Stimulated activated CD4-positive, alpha-beta T cell treated with anti-CD3 and anti-CD28 coated beads, TNF-alpha, amount 100 ng/mL, for 4 hours (primary cell): ENCODE data around the gene ANXA9.

Experiments used
- DNase-seq, 3 experiments: peaks; one replicate each; pipeline ENCODE4 v3.0.0-alpha.2; 2020; ENCODE audit warnings: low read depth in 3 of 3

The ANXA9 gene

GRCh38 chr1:150974580-150975478, 7.3 kb upstream of the ANXA9 start, which contains the start of gene CERS2:
Gene CERS2 (minus strand): TSS chr1:150974835. CDS start chr1:150969090, 5,745 bp downstream.
- DNase-seq = peak; percentile 55 to 62 (median 60)

- no peak for DNase-seq
Observed at GRCh38 chr1:150976401-150976821, 5.7 kb upstream of the ANXA9 start.

- peak; percentile 47 to 59 (median 51) for DNase-seq
Observed at GRCh38 chr1:150976879-150977694, 5.0 kb upstream of the ANXA9 start.

- DNase-seq = peak; percentile 60 to 84 (median 75)
Observed at GRCh38 chr1:150979092-150980056, 2.7 kb upstream of the ANXA9 start.

GRCh38 chr1:150981177-150981804, 801 bp upstream of the ANXA9 start:
- no peak for DNase-seq

- DNase-seq = no peak
Observed at GRCh38 chr1:150985179-150985825, 3.2 kb downstream of the ANXA9 start.

- no peak for DNase-seq
Observed at GRCh38 chr1:150987924-150988323, 5.8 kb downstream of the ANXA9 start.

- DNase-seq = no peak
Observed at GRCh38 chr1:150992626-150993025, 10.5 kb downstream of the ANXA9 start.

- no peak for DNase-seq
Observed at GRCh38 chr1:150994248-150994647, 12.2 kb downstream of the ANXA9 start.

- no peak for DNase-seq
Observed at GRCh38 chr1:150995460-150995859, 13.4 kb downstream of the ANXA9 start.

GRCh38 chr1:150995896-150996295, 13.8 kb downstream of the ANXA9 start:
- no peak for DNase-seq

GRCh38 chr1:150997126-150997872, 15.2 kb downstream of the ANXA9 start:
- no peak for DNase-seq

GRCh38 chr1:150997949-150998348, 15.9 kb downstream of the ANXA9 start:
- no peak for DNase-seq

- DNase-seq = no peak
Observed at GRCh38 chr1:150999051-150999674, 17.1 kb downstream of the ANXA9 start.

- no peak for DNase-seq
Observed at GRCh38 chr1:150999926-151000325, 17.8 kb downstream of the ANXA9 start.

GRCh38 chr1:151000408-151000807, 18.3 kb downstream of the ANXA9 start:
- DNase-seq = no peak

GRCh38 chr1:151001602-151002001, 19.5 kb downstream of the ANXA9 start:
- no peak for DNase-seq

GRCh38 chr1:151002051-151002450, 20.0 kb downstream of the ANXA9 start:
- no peak for DNase-seq

GRCh38 chr1:151002611-151003010, 20.5 kb downstream of the ANXA9 start:
- no peak for DNase-seq
